ENCODE measurements around the gene ACTMAP. TPM values are rescaled to one million over a fixed set of nuclear protein-coding genes. Genes with fewer than 3 reads are reported as not detected.

Gene ACTMAP
- total RNA-seq, 3 donors from 2014 or later (not counting 1 experiment from before 2014, with no cell fraction given): 5.9 to 9.6 (median 8.2) TPM

GRCh38 chr19:40721936-40722661 is 28.2 kb downstream of the ACTMAP start:
- peaks cover 37 to 43% of the 10 kb centered on the region in 2 donors for H3K4me1 Mint-ChIP-seq
- Histone ChIP-seq H3K27ac (ENCODE audit: low read length) (no peak overlapping the region), H3K36me3 (ENCODE audit: control insufficient read depth, insufficient read depth, low read length) (peaks cover 16% of the 10 kb centered on the region), H3K4me1 (ENCODE audit: control insufficient read depth, insufficient read depth, low read length) (peaks cover 36% of the 10 kb centered on the region), H3K4me3 (ENCODE audit: low read length) (no peak overlapping the region), H3K27me3 (ENCODE audit: control insufficient read depth, insufficient read depth, low read length) (no peaks in the 10 kb centered on the region), H3K9me3 (ENCODE audit: control insufficient read depth, insufficient read depth, low read length) (no peaks in the 10 kb centered on the region)
- no peak for DNase-seq
- intact Hi-C loops (cut with micrococcal nuclease): no loop called here
- TF ChIP-seq, protein P1, sequence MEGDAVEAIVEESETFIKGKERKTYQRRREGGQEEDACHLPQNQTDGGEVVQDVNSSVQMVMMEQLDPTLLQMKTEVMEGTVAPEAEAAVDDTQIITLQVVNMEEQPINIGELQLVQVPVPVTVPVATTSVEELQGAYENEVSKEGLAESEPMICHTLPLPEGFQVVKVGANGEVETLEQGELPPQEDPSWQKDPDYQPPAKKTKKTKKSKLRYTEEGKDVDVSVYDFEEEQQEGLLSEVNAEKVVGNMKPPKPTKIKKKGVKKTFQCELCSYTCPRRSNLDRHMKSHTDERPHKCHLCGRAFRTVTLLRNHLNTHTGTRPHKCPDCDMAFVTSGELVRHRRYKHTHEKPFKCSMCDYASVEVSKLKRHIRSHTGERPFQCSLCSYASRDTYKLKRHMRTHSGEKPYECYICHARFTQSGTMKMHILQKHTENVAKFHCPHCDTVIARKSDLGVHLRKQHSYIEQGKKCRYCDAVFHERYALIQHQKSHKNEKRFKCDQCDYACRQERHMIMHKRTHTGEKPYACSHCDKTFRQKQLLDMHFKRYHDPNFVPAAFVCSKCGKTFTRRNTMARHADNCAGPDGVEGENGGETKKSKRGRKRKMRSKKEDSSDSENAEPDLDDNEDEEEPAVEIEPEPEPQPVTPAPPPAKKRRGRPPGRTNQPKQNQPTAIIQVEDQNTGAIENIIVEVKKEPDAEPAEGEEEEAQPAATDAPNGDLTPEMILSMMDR (IDR thresholded peaks at IDR 0.05): no peak
- H3K9me3 Mint-ChIP-seq: no peaks in the 10 kb centered on the region
- no peak overlapping the region for H3K4me3 Mint-ChIP-seq
- H3K27ac Mint-ChIP-seq: peak overlapping the region in 1 of 2 donors; percentile 30
- H3K27me3 Mint-ChIP-seq (ENCODE audit: low read depth in 2 of 2): no peaks in the 10 kb centered on the region
- WGBS (ENCODE audit: insufficient coverage): 94% methylated on average over 5 of the region's 9 CpGs
- no peaks in the 10 kb centered on the region for H3K36me3 Mint-ChIP-seq
- no peak for ATAC-seq

- H3K4me3 ChIP-seq (ENCODE audit: low read length): no peak overlapping the region
- no peaks in the 10 kb centered on the region for H3K27me3 ChIP-seq (ENCODE audit: control insufficient read depth, insufficient read depth, low read length)
- no peak overlapping the region for H3K27ac ChIP-seq (ENCODE audit: low read length)
- Mint-ChIP-seq H3K27me3 (ENCODE audit: low read depth in 2 of 2) (no peaks in the 10 kb centered on the region), H3K36me3 (no peaks in the 10 kb centered on the region), H3K4me1 (peaks cover 41 to 50% of the 10 kb centered on the region in 2 donors), H3K9me3 (no peaks in the 10 kb centered on the region), H3K27ac (peak overlapping the region; percentile 16 to 99), H3K4me3 (peak overlapping the region; percentile 68)
- intact Hi-C loops (cut with micrococcal nuclease): no loop called here
- peaks cover 9% of the 10 kb centered on the region for H3K36me3 ChIP-seq (ENCODE audit: control insufficient read depth, insufficient read depth, low read length)
- TF ChIP-seq, protein P1 (IDR thresholded peaks at IDR 0.05): no peak
- no peaks in the 10 kb centered on the region for H3K9me3 ChIP-seq (ENCODE audit: control insufficient read depth, insufficient read depth, low read length)
- ATAC-seq: no peak
- DNase-seq: no peak
- WGBS (ENCODE audit: insufficient coverage): 89% methylated on average over 6 of the region's 6 CpGs
- peaks cover 42% of the 10 kb centered on the region for H3K4me1 ChIP-seq (ENCODE audit: control insufficient read depth, insufficient read depth, low read length)
These were observed 29.2 kb downstream of the ACTMAP start for GRCh38 chr19:40721140-40721486.

DNA sequence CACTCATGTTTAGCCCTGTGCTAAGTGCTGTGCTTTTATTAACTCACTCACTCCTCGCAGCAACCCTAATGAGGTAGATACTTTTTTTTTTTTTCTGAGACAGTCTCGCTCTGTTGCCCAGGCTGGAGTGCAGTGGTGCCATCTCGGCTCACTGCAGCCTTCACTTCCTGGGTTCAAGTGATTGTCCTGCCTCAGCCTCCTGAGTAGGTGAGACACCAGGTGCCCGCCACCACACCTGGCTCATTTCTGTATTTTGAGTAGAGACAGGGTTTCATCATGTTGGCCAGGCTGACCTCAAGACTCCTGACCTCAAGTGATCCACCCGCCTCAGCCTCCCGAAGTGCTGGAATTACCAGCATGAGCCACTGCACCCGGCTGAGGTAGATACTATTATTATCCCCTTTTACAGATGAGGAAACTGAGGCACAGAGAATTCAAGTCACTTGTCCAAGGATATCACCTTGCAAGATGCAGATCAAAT is 30.8 kb downstream of the ACTMAP start:
- Histone ChIP-seq H3K9me3 (ENCODE audit: control insufficient read depth, insufficient read depth, low read length) (no peaks in the 10 kb centered on the region), H3K27me3 (ENCODE audit: control insufficient read depth, insufficient read depth, low read length) (no peaks in the 10 kb centered on the region), H3K27ac (ENCODE audit: low read length) (no peak overlapping the region), H3K4me3 (ENCODE audit: low read length) (no peak overlapping the region), H3K36me3 (ENCODE audit: control insufficient read depth, insufficient read depth, low read length) (peaks cover 6% of the 10 kb centered on the region), H3K4me1 (ENCODE audit: control insufficient read depth, insufficient read depth, low read length) (peaks cover 56% of the 10 kb centered on the region)
- Mint-ChIP-seq H3K36me3 (no peaks in the 10 kb centered on the region), H3K4me3 (peak overlapping the region; percentile 94), H3K9me3 (no peaks in the 10 kb centered on the region), H3K27me3 (ENCODE audit: low read depth in 2 of 2) (no peaks in the 10 kb centered on the region), H3K4me1 (peaks cover 57 to 66% of the 10 kb centered on the region in 2 donors), H3K27ac (peak overlapping the region; percentile 99)
- TF ChIP-seq, protein P1 (IDR thresholded peaks at IDR 0.05): no peak
- 72% methylated on average over 7 of the region's 7 CpGs for WGBS (ENCODE audit: insufficient coverage)
- DNase-seq (no peak), ATAC-seq (no peak)
- intact Hi-C loops (cut with micrococcal nuclease): loop anchor here (5.0 kb wide), 1 partner anchor 47 kb away; no protein-coding TSS in a partner anchor
